Measurements from ENCODE around the gene ABHD2.

GRCh38 chr15:89165677-89166076 lies 77.4 kb downstream of the ABHD2 start:
- TF ChIP-seq, protein P1, sequence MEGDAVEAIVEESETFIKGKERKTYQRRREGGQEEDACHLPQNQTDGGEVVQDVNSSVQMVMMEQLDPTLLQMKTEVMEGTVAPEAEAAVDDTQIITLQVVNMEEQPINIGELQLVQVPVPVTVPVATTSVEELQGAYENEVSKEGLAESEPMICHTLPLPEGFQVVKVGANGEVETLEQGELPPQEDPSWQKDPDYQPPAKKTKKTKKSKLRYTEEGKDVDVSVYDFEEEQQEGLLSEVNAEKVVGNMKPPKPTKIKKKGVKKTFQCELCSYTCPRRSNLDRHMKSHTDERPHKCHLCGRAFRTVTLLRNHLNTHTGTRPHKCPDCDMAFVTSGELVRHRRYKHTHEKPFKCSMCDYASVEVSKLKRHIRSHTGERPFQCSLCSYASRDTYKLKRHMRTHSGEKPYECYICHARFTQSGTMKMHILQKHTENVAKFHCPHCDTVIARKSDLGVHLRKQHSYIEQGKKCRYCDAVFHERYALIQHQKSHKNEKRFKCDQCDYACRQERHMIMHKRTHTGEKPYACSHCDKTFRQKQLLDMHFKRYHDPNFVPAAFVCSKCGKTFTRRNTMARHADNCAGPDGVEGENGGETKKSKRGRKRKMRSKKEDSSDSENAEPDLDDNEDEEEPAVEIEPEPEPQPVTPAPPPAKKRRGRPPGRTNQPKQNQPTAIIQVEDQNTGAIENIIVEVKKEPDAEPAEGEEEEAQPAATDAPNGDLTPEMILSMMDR (tag by site-specific recombination; IDR thresholded peaks at IDR 0.05): no peak
- TF ChIP-seq YY2 (tag by site-specific recombination; IDR thresholded peaks at IDR 0.05) (no peak), ZNF184 (tag by site-specific recombination; IDR thresholded peaks at IDR 0.05) (no peak), HOXA7 (CRISPR knock-in tag; IDR thresholded peaks at IDR 0.05; ENCODE audit: borderline replicate concordance) (no peak), REST (tag by site-specific recombination; IDR thresholded peaks at IDR 0.05) (no peak), ZNF677 (tag by site-specific recombination; IDR thresholded peaks at IDR 0.05) (no peak), YY1 (tag by site-specific recombination; IDR thresholded peaks at IDR 0.05) (no peak)

All from HEK293 (cell line).